GM12892 (cell line): ENCODE data around the gene OTOG.

Experiments
- POLR2A ChIP-seq: IDR thresholded peaks from 2 replicates; pipeline ENCODE4 v1.6.1; 2011; ENCODE audit warnings: low read depth, low read length, control low read depth
- POLR2AphosphoS5 ChIP-seq: IDR thresholded peaks from 2 replicates; pipeline ENCODE4 v1.6.1; 2011; ENCODE audit warnings: low read depth, low read length, control low read depth

GRCh38 chr11:17593466-17594245, 46.6 kb downstream of the OTOG start:
- no peak for TF ChIP-seq POLR2A
- TF ChIP-seq POLR2AphosphoS5, result no peak
